ENCODE measurements around the gene MTMR1.

MTMR1 gene

DNA sequence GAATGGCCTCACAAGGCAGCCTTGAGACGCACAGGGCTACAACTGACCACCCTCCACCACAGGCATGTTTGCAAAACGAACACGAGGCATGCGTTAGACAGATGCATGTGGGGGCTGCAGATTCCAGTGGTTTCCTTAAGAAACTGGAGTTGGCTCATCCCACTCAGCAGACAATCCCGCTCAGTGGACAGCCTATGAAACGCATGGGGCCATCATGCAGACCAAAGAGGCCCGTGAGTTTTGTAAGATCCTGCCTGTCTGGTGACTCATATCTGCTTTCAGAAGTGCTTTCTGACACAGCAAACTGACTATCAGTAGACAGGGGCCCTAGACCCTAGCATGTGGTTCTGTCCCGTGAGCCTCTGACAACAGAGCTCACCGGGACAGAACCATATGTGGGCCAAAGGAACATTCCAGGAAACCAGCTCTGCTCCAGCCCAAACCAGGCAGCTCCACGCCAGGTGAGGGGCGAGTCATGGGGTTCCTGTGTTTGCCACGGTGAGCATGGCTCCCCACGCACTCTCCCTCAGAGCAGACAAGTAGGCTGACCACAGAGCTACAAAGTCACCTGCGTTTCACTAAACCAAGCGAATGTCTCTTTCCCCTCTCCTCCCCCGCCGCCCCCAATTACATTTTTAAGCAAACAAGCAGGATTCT, 74.4 kb downstream of the MTMR1 start:
- Mint-ChIP-seq H3K27me3 (ENCODE audit: low read depth, poor library complexity) (peaks cover 6% of the 10 kb centered on the region), H3K9me3 (peaks cover 41% of the 10 kb centered on the region), H3K36me3 (ENCODE audit: low read depth) (peaks cover 13% of the 10 kb centered on the region), H3K4me1 (peaks cover 23% of the 10 kb centered on the region), H3K27ac (no peak overlapping the region), H3K4me3 (no peak overlapping the region)
- DNase-seq = no peak
- TF ChIP-seq, protein P1, sequence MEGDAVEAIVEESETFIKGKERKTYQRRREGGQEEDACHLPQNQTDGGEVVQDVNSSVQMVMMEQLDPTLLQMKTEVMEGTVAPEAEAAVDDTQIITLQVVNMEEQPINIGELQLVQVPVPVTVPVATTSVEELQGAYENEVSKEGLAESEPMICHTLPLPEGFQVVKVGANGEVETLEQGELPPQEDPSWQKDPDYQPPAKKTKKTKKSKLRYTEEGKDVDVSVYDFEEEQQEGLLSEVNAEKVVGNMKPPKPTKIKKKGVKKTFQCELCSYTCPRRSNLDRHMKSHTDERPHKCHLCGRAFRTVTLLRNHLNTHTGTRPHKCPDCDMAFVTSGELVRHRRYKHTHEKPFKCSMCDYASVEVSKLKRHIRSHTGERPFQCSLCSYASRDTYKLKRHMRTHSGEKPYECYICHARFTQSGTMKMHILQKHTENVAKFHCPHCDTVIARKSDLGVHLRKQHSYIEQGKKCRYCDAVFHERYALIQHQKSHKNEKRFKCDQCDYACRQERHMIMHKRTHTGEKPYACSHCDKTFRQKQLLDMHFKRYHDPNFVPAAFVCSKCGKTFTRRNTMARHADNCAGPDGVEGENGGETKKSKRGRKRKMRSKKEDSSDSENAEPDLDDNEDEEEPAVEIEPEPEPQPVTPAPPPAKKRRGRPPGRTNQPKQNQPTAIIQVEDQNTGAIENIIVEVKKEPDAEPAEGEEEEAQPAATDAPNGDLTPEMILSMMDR (IDR thresholded peaks at IDR 0.05) = no peak

DNA sequence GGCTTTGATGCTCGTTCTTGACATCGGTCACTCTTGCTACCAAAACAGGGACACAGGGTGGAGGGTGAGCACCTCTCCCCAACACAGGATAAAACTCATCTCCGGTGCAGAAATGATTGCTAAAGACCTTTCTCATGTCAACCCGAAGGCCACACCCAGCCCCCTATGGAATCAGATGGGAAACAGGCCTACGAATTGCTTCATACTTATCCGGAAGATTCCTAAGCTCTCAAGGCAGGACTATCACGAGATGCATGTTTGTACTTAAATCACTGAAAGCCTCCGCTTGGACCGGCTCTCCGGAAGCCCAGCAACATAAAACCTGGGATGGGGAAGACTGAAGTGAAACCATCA, 74.9 kb downstream of the MTMR1 start:
- TF ChIP-seq, protein P1 (IDR thresholded peaks at IDR 0.05) = no peak
- DNase-seq = no peak
- Mint-ChIP-seq H3K4me3 (no peak overlapping the region), H3K27me3 (ENCODE audit: low read depth, poor library complexity) (peaks cover 6% of the 10 kb centered on the region), H3K4me1 (peaks cover 23% of the 10 kb centered on the region), H3K27ac (no peak overlapping the region), H3K36me3 (ENCODE audit: low read depth) (peaks cover 9% of the 10 kb centered on the region), H3K9me3 (peaks cover 40% of the 10 kb centered on the region)

DNA sequence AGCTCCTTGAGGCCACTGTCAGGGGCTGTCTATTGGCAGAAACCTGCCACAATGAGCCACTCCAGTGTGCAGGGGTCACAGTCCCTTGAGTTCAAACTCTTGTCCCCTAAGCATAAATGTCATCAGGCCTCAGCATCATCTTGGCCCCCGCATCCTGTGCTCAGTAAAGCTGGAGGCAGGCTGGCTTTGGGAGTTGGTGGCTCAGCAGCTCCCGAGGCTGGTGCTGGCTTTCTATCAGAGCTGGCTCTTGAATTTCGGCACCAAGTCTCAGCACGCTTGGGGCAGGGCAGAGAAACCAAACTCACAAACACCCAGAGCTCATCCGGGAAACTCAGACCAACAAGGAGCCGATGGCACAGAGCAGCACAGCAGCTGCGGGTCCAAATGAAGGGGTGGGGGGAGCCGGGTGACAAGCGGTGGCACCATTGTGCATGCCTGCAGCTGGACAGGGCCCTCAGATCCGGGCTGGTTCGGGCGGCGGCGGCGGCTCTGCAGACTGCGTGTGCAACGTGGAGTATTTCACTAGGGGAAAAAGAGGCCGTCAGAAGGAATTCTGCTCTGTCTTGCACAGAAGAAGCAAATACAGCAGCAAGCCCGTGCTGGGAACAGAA, 75.5 kb downstream of the MTMR1 start:
- no peak overlapping the region for H3K27ac Mint-ChIP-seq
- no peak for DNase-seq
- H3K9me3 Mint-ChIP-seq = peaks cover 35% of the 10 kb centered on the region
- H3K36me3 Mint-ChIP-seq (ENCODE audit: low read depth) = peaks cover 9% of the 10 kb centered on the region
- peaks cover 20% of the 10 kb centered on the region for H3K4me1 Mint-ChIP-seq
- TF ChIP-seq, protein P1 (IDR thresholded peaks at IDR 0.05) = no peak
- peaks cover 4% of the 10 kb centered on the region for H3K27me3 Mint-ChIP-seq (ENCODE audit: low read depth, poor library complexity)
- no peak overlapping the region for H3K4me3 Mint-ChIP-seq

DNA sequence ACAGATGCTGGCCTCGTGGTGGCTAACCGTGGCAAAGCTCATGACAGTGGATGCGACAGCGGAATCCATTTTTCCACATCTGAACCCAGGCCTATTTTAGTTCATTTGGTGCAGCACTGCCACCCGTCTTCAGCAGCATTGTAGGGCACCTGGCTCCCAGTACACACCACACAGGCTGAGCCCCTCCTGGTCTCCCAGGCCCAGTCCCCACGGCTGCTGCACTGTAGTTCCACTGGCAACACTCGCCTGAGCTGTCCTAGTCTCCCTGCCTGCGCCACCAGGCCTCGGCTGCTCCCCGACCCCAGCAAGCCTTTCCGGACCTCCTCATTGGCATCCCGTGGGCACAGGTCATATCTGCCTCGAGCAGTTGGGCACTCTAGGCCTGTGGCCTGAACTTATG, 76.2 kb downstream of the MTMR1 start:
- H3K27ac Mint-ChIP-seq = no peak overlapping the region
- H3K4me3 Mint-ChIP-seq = no peak overlapping the region
- peaks cover 12% of the 10 kb centered on the region for H3K4me1 Mint-ChIP-seq
- H3K27me3 Mint-ChIP-seq (ENCODE audit: low read depth, poor library complexity) = peaks cover 3% of the 10 kb centered on the region
- peaks cover 12% of the 10 kb centered on the region for H3K36me3 Mint-ChIP-seq (ENCODE audit: low read depth)
- H3K9me3 Mint-ChIP-seq = peaks cover 33% of the 10 kb centered on the region
- TF ChIP-seq, protein P1 (IDR thresholded peaks at IDR 0.05) = no peak
- no peak for DNase-seq

DNA sequence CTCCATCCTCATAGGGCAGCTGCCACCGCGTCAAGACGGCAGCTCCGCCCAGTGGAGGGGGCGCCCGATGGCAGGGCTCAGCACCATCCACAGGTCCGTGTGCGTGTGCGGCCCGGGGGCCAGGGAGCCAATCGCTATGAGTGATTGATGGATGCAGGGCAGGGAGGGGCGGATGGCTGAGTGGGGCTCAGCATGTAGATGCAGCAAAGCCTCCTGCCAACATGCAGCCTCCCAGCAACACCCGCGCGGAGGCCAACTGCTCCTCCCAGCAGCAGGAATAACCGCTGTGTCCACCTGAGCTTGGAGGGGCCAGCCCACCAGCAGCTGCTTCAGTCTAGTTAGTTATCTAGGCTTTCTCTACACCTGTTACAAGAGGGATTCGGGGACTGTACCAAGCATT, 77.4 kb downstream of the MTMR1 start:
- DNase-seq = no peak

More for the DNA sequence above, 77.4 kb downstream of the MTMR1 start:
- no peak overlapping the region for H3K27ac Mint-ChIP-seq
- H3K27me3 Mint-ChIP-seq (ENCODE audit: low read depth, poor library complexity) = peaks cover 3% of the 10 kb centered on the region
- TF ChIP-seq, protein P1 (IDR thresholded peaks at IDR 0.05) = no peak
- peaks cover 37% of the 10 kb centered on the region for H3K9me3 Mint-ChIP-seq
- H3K4me3 Mint-ChIP-seq = no peak overlapping the region
- H3K36me3 Mint-ChIP-seq (ENCODE audit: low read depth) = peaks cover 19% of the 10 kb centered on the region
- H3K4me1 Mint-ChIP-seq = peaks cover 4% of the 10 kb centered on the region

All from nephron progenitor cell (in vitro differentiated cells).